22Rv1 (cell line): ENCODE measurements around the gene ATP13A2.

Experiments used
- ZFX ChIP-seq: fragments of 450-650 bp; IDR thresholded peaks from 2 replicates; pipeline ENCODE4 v1.6.1; 2017; ENCODE audit warnings: antibody characterized with exemption, borderline replicate concordance
- TF ChIP-seq, protein P1 (sequence below): fragments of 450-650 bp; IDR thresholded peaks from 2 replicates; pipeline ENCODE4 v1.5.1; 2017; ENCODE audit warnings: mild to moderate bottlenecking

DNA sequence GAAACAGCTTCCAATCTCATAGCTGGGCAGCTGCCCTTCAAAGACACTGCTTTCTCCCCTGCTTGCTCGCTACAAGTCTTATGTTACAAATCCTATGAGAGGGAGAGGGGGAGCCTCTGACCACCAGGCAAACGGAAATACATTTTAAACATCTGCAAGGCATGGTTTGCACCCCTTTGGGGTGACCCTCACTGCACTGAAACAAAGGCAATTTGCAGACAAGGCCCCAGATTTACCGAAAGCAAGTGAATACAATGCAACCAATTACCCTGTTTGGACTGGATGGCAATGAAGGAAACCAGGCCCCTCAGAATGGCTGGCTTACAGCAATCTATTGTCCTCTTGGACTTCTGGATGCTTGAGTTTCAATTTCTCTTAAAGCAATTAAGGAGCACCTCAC is 11.8 kb upstream of the ATP13A2 start:
- TF ChIP-seq, protein P1, sequence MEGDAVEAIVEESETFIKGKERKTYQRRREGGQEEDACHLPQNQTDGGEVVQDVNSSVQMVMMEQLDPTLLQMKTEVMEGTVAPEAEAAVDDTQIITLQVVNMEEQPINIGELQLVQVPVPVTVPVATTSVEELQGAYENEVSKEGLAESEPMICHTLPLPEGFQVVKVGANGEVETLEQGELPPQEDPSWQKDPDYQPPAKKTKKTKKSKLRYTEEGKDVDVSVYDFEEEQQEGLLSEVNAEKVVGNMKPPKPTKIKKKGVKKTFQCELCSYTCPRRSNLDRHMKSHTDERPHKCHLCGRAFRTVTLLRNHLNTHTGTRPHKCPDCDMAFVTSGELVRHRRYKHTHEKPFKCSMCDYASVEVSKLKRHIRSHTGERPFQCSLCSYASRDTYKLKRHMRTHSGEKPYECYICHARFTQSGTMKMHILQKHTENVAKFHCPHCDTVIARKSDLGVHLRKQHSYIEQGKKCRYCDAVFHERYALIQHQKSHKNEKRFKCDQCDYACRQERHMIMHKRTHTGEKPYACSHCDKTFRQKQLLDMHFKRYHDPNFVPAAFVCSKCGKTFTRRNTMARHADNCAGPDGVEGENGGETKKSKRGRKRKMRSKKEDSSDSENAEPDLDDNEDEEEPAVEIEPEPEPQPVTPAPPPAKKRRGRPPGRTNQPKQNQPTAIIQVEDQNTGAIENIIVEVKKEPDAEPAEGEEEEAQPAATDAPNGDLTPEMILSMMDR, result no peak
- no peak for TF ChIP-seq ZFX
